Daoy (cell line): Measurements from ENCODE around the gene CEL. TPM values are rescaled to one million over a fixed set of nuclear protein-coding genes. Genes with fewer than 3 reads are reported as not detected.
"Not testable (repeated sequence)": the region's sequence is repeated elsewhere in the genome, so short reads cannot be mapped to it uniquely, and the experiment has no call there.

Experiments
- DNase-seq: peaks from one replicate; pipeline ENCODE4 v3.0.0-alpha.2; 2015; ENCODE audit warnings: low read depth
- total RNA-seq: library from RNA; depleted of rRNA; stranded (reverse); fragments of >200 nt; shearing (Covaris generic); gene quantifications from 2 replicates; pipeline ENCODE4 v1.2.3, GENCODE V29; 2014; rRNA removed

The CEL gene
- total RNA-seq, result 0.18 and 0.29 TPM in 2 replicates

GRCh38 chr9:133061764-133062145 lies at the start of gene CEL:
Gene CEL (plus strand): TSS chr9:133061981. CDS start chr9:133062003, 22 bp downstream.
- DNase-seq, result not testable (repeated sequence)

GRCh38 chr9:133014696-133015095 lies 47.1 kb upstream of the CEL start:
- no peak for DNase-seq

- DNase-seq, result peak; percentile 34
Observed at GRCh38 chr9:133023117-133023890, 38.5 kb upstream of the CEL start.

GRCh38 chr9:133026426-133026825 lies 35.4 kb upstream of the CEL start:
- no peak for DNase-seq

DNA sequence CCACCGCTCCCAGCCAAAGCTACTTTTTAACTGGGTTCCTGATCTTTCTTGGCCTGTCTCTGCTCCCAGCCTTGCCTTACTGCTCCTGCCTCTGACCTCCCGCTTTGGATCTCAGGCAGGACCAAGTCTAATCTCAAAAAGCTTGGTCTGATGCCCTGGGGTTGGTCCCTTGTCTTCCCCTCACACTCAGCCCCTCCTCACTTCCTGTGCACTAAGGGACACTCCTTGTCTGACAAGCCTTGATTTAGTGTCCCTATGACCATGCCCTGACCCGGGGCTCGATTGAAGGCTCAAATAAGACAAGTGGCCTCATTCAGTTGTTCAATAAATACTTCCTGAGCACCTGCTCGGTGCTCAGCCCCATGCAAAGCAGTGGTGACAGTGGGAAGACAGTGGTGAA lies 34.6 kb upstream of the CEL start:
- DNase-seq, result no peak

DNA sequence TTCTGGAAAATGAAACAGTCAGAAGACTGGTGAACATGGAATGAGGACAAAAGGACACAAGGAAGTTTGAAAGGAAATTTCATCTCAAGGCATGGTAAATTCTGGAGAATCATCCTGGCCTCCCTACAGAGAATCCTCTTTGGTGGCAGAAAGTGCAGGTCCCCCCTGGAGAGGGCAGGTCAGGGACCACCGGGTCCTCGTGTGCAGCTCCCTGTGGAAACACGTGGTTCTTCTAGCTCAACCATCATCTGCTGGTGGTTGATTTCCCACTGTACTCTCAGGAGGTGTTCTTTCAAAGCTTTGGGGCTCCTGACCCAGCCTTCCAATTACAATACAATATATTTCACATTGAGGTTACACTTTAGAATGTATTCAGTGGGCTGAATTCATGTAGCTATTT lies 33.6 kb upstream of the CEL start:
- no peak for DNase-seq

GRCh38 chr9:133029994-133030316 lies 31.8 kb upstream of the CEL start:
- DNase-seq, result no peak

- peak; percentile 98 for DNase-seq
Observed at GRCh38 chr9:133030317-133031129, 31.3 kb upstream of the CEL start, which contains the start of gene GTF3C5. Gene GTF3C5 (plus strand): TSS chr9:133030997. CDS start chr9:133031012, 15 bp downstream.

DNA sequence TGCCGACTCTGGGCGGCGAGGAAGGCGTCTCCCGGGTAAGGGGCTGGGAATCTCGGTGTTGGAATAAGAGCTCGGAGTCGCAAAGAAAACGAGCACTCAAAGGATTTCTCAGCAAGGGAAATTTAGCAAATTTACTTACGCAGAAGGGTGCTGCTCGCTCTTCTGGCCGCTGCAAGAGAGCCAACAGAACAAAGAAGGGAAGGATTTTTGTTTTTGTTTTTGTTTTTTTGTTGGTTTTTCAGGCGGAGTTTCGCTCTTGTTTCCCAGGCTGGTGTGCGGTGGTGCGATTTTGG lies 30.7 kb upstream of the CEL start:
- DNase-seq, result no peak

- peak; percentile 21 for DNase-seq
Observed at GRCh38 chr9:133031496-133031911, 30.3 kb upstream of the CEL start.

GRCh38 chr9:133032171-133032570 lies 29.6 kb upstream of the CEL start:
- no peak for DNase-seq

DNA sequence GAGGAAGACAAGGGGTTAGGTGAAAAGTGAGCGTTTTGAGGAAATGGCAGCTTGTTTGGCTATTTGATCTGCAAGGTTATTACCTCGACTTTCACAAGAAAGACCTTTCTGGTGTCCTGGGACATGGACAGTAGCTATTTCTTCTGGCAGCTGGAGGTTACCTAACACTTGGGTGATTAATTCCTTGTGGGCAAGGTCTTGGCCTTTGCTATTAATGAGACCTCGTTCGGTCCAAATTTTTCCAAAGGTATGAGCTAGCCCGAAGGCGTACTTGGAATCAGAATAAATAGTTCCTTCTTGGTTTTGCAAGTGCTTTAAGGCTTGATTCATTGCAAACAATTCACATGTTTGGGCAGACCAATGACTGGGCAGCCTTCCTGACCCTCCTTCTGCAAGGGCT lies 26.1 kb upstream of the CEL start:
- DNase-seq, result no peak

DNA sequence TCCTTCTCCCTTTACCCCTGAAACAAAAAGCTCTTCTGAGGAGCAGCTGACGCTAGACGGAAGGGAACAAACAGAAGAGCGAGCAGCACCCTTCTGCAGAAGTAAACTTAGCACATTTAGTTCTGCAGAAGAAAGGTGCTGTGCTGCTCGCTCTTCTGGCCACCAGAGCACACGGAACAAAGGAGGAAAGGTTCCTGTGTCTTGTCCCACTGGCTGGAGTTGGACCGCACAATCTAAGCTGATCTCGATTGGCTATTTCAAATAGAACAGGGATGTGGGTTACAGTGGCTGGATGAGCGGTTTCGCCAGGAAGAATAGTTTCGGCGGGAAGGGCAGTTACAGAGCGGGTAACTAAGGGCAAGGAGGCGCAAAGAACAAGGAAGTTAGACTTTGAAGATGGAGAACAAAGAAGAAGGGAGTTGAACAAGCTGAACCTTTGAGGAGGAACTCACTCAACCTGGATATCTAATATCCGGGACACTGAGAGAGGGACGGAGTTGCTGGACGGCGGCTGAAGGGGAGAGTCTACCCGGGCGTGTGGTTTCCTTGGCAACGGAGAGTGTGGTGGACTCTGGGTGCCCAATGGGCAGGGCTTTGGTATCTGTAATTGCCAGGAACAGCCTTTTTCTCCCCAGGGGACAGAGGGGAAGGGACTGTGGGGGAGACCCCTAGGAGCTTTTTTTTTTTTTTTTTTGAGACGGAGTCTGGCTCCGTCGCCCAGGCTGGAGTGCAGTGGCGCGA lies 23.8 kb upstream of the CEL start:
- no peak for DNase-seq

DNA sequence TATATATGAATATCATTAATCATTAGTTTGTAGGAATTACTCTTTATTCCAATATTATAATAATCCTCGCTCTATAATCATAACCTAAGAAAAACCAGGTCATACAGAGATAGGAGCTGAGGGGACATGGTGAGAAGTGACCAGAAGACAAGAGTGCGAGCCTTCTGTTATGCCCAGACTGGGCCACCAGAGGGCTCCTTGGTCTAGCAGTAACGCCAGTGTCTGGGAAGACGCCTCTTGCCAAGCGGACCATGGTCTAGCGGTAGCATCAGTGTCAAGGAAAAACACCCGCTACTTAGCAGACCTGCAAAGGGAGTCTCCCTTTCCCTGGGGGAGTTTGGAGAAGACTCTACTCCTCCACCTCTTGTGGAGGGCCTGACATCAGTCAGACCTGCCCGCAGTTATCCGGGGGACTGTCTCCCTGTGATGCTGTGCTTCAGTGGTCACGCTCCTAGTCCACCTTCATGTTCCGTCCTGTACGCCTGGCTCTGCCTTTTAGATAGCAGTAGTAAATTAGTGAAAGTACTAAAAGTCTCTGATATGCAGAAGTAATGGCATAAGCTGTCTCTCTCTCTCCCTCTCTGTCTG lies 20.8 kb upstream of the CEL start:
- peak; percentile 51 for DNase-seq

- DNase-seq, result no peak
Observed at GRCh38 chr9:133041958-133042357, 19.8 kb upstream of the CEL start.

DNA sequence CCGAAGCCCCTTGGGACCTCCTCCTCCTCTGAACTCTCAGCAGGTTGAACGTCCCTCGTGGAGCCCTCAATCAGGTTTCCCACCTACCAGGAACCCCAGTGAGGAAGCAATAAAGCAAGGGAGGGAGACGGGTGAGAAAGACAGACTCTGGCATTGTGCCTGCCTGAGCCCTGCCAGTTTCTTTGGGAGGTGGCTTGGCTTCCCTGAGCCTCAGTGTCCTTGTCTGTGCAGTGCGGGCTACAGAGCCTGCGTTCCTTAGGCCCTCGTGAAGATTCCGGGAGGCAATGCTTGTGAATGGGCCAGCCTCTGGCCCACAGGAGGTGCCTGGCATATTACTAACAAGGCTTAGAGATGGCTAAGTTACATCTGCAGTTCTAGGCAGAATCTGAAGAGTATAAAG lies 19.1 kb upstream of the CEL start:
- DNase-seq, result no peak

DNA sequence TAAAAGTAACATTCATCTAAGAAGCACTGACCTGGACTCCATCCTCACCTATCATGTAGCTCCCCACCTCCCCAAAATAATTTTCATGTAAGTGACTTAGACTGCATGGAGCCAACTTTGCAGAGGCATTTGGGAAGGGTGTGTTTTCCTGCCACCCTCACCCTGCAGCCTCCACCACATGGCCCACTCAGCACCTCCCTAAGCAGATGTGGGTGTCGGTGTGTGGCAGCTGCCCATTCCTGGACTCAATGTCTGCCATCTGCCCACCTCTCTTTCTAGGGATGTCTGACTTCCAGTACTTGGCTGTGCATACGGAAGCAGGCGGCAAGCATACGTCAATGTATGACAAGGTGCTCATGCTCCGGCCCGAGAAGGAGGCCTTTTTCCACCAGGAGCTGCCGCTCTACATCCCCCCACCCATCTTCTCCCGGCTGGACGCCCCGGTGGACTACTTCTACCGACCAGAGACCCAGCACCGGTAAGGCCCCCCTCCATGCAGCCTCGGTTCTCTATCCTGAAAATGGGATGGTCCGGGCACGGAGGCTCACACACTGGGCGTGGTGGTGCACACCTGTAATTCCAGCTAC lies 18.2 kb upstream of the CEL start:
- DNase-seq, result no peak

GRCh38 chr9:133044125-133044524 lies 17.7 kb upstream of the CEL start:
- no peak for DNase-seq

DNA sequence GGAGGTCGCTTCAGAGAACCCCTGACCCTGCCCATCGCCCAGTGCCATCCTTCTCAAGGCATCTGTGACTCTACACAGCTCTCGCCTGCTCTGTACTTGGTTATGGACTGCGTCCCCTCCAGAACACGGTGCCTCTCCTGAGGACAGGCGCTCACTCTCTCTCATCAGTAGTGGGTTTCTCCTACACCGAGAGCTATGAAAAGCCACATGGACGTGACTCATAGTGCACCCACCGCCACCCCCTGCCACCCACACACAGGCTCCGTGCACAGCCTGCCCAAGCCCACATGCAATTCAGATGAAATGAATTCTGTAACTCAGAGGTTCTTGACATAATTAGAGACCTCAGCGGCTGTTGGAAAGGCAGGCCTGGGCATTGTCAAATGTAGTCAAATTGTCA lies 17.1 kb upstream of the CEL start:
- no peak for DNase-seq

- DNase-seq, result no peak
Observed at GRCh38 chr9:133045132-133045531, 16.6 kb upstream of the CEL start.

- no peak for DNase-seq
Observed at GRCh38 chr9:133046196-133046899, 15.4 kb upstream of the CEL start.
